ENCODE measurements around the gene MEI1.

MEI1 gene

GRCh38 chr22:41742918-41743317 lies 43.6 kb downstream of the MEI1 start:
- H3K4me3 ChIP-seq (ENCODE audit: low read length): no peak overlapping the region
- TF ChIP-seq, protein P1, sequence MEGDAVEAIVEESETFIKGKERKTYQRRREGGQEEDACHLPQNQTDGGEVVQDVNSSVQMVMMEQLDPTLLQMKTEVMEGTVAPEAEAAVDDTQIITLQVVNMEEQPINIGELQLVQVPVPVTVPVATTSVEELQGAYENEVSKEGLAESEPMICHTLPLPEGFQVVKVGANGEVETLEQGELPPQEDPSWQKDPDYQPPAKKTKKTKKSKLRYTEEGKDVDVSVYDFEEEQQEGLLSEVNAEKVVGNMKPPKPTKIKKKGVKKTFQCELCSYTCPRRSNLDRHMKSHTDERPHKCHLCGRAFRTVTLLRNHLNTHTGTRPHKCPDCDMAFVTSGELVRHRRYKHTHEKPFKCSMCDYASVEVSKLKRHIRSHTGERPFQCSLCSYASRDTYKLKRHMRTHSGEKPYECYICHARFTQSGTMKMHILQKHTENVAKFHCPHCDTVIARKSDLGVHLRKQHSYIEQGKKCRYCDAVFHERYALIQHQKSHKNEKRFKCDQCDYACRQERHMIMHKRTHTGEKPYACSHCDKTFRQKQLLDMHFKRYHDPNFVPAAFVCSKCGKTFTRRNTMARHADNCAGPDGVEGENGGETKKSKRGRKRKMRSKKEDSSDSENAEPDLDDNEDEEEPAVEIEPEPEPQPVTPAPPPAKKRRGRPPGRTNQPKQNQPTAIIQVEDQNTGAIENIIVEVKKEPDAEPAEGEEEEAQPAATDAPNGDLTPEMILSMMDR (IDR thresholded peaks at IDR 0.05; ENCODE audit: insufficient read depth, low read depth, low read length, missing control alignments): peak; percentile 11
- no peak for DNase-seq (ENCODE audit: low read depth)

- TF ChIP-seq, protein P1 (IDR thresholded peaks at IDR 0.05; ENCODE audit: insufficient read depth, low read depth, low read length, missing control alignments): no peak
- no peak for DNase-seq (ENCODE audit: low read depth)
- H3K4me3 ChIP-seq (ENCODE audit: low read length): no peak overlapping the region
Measured at GRCh38 chr22:41745968-41746367, 46.7 kb downstream of the MEI1 start.

- peak; percentile 83 for DNase-seq (ENCODE audit: low read depth)
- TF ChIP-seq, protein P1 (IDR thresholded peaks at IDR 0.05; ENCODE audit: insufficient read depth, low read depth, low read length, missing control alignments): peak; percentile 93
- H3K4me3 ChIP-seq (ENCODE audit: low read length): no peak overlapping the region
Measured at GRCh38 chr22:41746567-41747400, 47.5 kb downstream of the MEI1 start.

DNA sequence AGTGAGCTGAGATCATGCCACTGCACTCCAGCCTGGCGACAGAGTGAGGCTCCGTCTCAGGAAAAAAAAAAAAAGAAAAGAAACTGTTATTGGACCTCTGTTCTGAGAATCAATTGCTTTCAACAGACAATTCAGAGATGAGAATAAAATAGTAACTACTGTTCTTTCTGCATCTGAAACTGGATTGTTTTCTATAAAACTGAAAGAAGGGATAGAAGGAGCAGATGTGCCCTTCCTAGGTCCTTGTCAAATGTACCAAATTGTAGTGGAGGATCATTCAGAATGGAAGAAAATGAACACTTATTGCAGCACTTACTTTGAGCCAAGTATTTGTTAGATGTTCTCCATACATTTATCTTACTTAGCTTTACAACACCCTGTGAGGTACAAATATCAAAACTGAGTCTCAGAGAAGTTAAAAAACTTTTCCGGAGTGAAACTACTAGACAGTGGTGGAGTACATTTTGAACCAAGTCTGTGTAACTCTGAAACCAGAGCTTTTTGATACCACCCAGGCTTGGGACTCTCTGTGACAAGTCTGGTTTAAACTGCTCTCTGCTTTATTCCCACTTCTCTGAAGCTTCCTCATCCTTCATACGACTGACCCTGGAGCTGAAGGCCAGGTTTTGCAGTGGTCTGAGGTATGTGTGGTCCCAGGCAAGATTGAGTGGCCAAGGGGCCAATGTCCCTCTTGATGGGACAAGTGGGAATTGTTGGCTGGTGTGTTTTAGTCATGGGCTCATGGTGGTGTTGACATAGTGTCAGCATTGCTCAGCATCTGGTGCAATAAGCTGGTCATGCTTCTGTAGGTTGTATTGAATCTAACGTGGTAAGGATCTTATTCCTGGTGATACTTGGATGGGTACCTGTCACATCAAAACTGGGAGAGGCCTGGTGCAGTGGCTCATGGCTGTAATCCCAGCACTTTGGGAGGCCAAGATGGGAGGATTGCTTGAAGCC lies 53.0 kb downstream of the MEI1 start:
- DNase-seq (ENCODE audit: low read depth): peak; percentile 60
- H3K4me3 ChIP-seq (ENCODE audit: low read length): no peak overlapping the region
- TF ChIP-seq, protein P1 (IDR thresholded peaks at IDR 0.05; ENCODE audit: insufficient read depth, low read depth, low read length, missing control alignments): no peak

GRCh38 chr22:41753984-41754383 lies 54.7 kb downstream of the MEI1 start:
- TF ChIP-seq, protein P1 (IDR thresholded peaks at IDR 0.05; ENCODE audit: insufficient read depth, low read depth, low read length, missing control alignments): no peak
- peak; percentile 35 for DNase-seq (ENCODE audit: low read depth)
- no peak overlapping the region for H3K4me3 ChIP-seq (ENCODE audit: low read length)

DNA sequence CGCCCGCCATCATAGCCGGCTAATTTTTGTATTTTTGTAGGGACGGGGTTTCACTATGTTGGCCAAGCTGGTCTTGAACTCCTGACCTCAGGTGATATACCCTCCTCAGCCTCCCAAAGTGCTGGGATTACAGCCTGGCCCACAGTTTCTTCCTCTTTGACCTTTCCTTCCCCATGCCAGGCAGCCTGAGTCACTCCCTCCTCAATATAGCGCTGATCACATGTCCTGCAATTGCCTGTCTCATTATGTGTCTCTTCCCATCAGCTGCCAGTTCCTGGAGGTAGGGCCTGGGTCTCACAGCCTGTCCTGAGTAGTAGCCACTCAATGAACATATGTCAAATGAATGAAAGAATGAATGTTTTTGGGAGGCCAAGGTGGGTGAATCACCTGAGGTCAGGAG lies 58.2 kb downstream of the MEI1 start:
- peak; percentile 16 for DNase-seq (ENCODE audit: low read depth)
- H3K4me3 ChIP-seq (ENCODE audit: low read length): no peak overlapping the region
- TF ChIP-seq, protein P1 (IDR thresholded peaks at IDR 0.05; ENCODE audit: insufficient read depth, low read depth, low read length, missing control alignments): no peak

Measured in epithelial cell of esophagus (primary cell).